Measurements from ENCODE around the gene AOC1. TPM values are rescaled to one million over a fixed set of nuclear protein-coding genes. Genes with fewer than 3 reads are reported as not detected.

Gene AOC1
- total and polyA plus RNA-seq, 4 donors = 0.01 to 0.08 TPM; not detected in 2

DNA sequence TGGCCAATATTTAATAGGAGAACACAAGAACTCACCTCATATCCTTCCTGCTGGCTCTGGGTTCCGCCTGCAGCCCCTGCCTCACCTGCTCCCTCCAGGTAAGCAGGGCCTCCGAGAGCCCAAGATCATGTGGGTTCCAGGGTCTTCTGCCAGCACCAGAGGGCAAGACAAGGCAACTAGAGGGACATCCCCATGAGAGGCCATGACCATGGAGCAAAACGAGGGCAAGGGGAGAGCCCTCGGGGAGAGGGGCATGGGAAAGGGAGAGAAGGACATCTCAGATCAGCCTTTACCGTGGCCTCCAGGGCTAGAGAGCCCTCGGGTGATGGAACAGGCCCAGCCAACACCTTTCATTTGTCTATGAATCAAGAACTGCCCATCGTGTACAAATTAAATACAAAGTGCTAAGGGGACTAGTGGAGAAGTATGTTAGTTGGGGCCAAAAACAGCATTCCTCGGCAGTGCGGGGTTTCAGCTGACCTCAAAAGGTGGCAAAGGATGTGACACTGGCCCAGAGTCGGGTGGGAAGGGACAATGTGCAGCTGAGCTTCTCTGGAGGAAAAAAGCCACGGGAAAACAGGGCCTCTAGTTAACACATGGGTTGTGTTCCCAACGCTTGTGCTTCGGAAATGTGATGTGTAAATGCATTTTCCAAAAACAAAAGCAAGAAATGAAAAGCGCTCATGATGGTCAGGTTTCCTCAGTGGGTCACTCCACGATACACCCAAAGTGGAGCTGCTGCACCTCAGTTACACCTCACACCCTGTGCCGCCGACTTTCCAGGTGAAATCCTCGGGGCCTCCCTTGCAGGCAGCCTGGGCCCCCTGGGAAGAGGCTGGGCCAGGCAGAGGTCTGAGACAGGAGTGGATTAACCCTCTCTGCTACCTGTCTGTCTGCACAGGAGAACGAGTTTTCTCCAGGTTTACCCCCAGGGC, 2.0 kb downstream of the AOC1 start:
- 88% methylated on average over 19 of the region's 19 CpGs for WGBS
- Histone ChIP-seq H3K9me3 (ENCODE audit: control insufficient read depth in 4 of 4, low read length in 3 of 4) (no peaks in the 10 kb centered on the region), H3K36me3 (ENCODE audit: control insufficient read depth in 4 of 4, insufficient read depth in 3 of 4, low read depth in 1 of 4, low read length in 3 of 4) (peaks cover 0 to 3% (median 0%) of the 10 kb centered on the region in 4 donors), H3K27me3 (ENCODE audit: control insufficient read depth in 4 of 4, insufficient read depth in 4 of 4, low read length in 3 of 4) (no peaks in the 10 kb centered on the region), H3K4me3 (ENCODE audit: low read depth in 1 of 3, low read length in 3 of 3) (no peak overlapping the region), H3K4me1 (ENCODE audit: control insufficient read depth in 4 of 4, insufficient read depth in 4 of 4, low read length in 3 of 4) (no peaks in the 10 kb centered on the region), H3K27ac (ENCODE audit: low read depth in 1 of 2, low read length in 2 of 2) (no peak overlapping the region), H3K9ac (ENCODE audit: low read depth in 1 of 2, low read length in 2 of 2) (no peak overlapping the region)
- TF ChIP-seq, protein P1, sequence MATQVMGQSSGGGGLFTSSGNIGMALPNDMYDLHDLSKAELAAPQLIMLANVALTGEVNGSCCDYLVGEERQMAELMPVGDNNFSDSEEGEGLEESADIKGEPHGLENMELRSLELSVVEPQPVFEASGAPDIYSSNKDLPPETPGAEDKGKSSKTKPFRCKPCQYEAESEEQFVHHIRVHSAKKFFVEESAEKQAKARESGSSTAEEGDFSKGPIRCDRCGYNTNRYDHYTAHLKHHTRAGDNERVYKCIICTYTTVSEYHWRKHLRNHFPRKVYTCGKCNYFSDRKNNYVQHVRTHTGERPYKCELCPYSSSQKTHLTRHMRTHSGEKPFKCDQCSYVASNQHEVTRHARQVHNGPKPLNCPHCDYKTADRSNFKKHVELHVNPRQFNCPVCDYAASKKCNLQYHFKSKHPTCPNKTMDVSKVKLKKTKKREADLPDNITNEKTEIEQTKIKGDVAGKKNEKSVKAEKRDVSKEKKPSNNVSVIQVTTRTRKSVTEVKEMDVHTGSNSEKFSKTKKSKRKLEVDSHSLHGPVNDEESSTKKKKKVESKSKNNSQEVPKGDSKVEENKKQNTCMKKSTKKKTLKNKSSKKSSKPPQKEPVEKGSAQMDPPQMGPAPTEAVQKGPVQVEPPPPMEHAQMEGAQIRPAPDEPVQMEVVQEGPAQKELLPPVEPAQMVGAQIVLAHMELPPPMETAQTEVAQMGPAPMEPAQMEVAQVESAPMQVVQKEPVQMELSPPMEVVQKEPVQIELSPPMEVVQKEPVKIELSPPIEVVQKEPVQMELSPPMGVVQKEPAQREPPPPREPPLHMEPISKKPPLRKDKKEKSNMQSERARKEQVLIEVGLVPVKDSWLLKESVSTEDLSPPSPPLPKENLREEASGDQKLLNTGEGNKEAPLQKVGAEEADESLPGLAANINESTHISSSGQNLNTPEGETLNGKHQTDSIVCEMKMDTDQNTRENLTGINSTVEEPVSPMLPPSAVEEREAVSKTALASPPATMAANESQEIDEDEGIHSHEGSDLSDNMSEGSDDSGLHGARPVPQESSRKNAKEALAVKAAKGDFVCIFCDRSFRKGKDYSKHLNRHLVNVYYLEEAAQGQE (IDR thresholded peaks at IDR 0.05) = no peak
- no peak for TF ChIP-seq NR2F2 (IDR thresholded peaks at IDR 0.05)
- TF ChIP-seq EGR1 (IDR thresholded peaks at IDR 0.05; ENCODE audit: low read depth in 2 of 2) = no peak
- TF ChIP-seq, protein P2, sequence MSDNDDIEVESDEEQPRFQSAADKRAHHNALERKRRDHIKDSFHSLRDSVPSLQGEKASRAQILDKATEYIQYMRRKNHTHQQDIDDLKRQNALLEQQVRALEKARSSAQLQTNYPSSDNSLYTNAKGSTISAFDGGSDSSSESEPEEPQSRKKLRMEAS (IDR thresholded peaks at IDR 0.05) = no peak
- no peak for TF ChIP-seq FOXA2 (IDR thresholded peaks at IDR 0.05)
- TF ChIP-seq FOXA1 (IDR thresholded peaks at IDR 0.05) = no peak
- no peak for TF ChIP-seq TAF1 (conservative IDR thresholded peaks at IDR 0.05)
- DNase-seq (ENCODE audit: low spot score) = peak; percentile 27

DNA sequence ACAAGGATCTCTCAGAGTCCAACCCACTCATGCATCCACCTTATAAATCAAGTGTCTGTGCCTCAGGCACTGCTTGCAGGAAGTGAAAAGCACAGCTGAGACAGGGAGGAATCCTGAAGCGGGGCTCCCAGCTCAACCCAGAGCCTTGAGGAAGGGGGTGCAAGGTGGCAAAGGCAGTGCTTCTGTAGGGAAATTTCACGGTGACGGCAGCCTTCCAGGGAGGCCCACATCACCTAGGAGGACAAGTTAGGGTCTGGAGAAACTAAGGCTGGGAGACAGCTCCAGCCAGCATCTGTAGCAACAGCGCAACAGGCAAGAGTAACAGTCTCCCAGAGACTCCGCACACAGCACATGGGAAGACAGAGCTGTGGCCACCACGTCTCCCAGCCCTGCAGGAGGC, 2.7 kb downstream of the AOC1 start:
- Histone ChIP-seq H3K36me3 (ENCODE audit: control insufficient read depth in 4 of 4, insufficient read depth in 3 of 4, low read depth in 1 of 4, low read length in 3 of 4) (peaks cover 0 to 3% (median 0%) of the 10 kb centered on the region in 4 donors), H3K9me3 (ENCODE audit: control insufficient read depth in 4 of 4, low read length in 3 of 4) (no peaks in the 10 kb centered on the region), H3K27ac (ENCODE audit: low read depth in 1 of 2, low read length in 2 of 2) (no peak overlapping the region), H3K4me1 (ENCODE audit: control insufficient read depth in 4 of 4, insufficient read depth in 4 of 4, low read length in 3 of 4) (no peaks in the 10 kb centered on the region), H3K9ac (ENCODE audit: low read depth in 1 of 2, low read length in 2 of 2) (no peak overlapping the region), H3K4me3 (ENCODE audit: low read depth in 1 of 3, low read length in 3 of 3) (no peak overlapping the region), H3K27me3 (ENCODE audit: control insufficient read depth in 4 of 4, insufficient read depth in 4 of 4, low read length in 3 of 4) (no peaks in the 10 kb centered on the region)
- TF ChIP-seq RXRA (IDR thresholded peaks at IDR 0.05) (no peak), YY1 (IDR thresholded peaks at IDR 0.05) (no peak), TAF1 (conservative IDR thresholded peaks at IDR 0.05) (no peak), RAD21 (IDR thresholded peaks at IDR 0.05) (no peak), FOXA2 (IDR thresholded peaks at IDR 0.05) (no peak)
- TF ChIP-seq, protein P1 (IDR thresholded peaks at IDR 0.05) = no peak
- peak; percentile 30 for DNase-seq (ENCODE audit: low spot score)
- 95% methylated on average over 6 of the region's 6 CpGs for WGBS

All from liver (tissue), 9 donors.